NCI-H1930 (cell line): ENCODE results near the gene MMP11.

Experiments used
- DNase-seq, 2 experiments: peaks; one replicate each; lab custom pipeline; 2025; lab: John Stamatoyannopoulos, UW

The MMP11 gene

GRCh38 chr22:23801238-23801821 lies 28.7 kb downstream of the MMP11 start:
- no peak for DNase-seq

GRCh38 chr22:23801886-23802377 lies 29.3 kb downstream of the MMP11 start:
- DNase-seq = no peak

- no peak for DNase-seq
Measured at GRCh38 chr22:23803001-23803819, 30.6 kb downstream of the MMP11 start.

- no peak for DNase-seq
Measured at GRCh38 chr22:23804781-23805291, 32.2 kb downstream of the MMP11 start.

GRCh38 chr22:23806837-23807236 lies 34.2 kb downstream of the MMP11 start:
- no peak for DNase-seq

GRCh38 chr22:23812378-23812777 lies 39.7 kb downstream of the MMP11 start:
- no peak for DNase-seq

- no peak for DNase-seq
Measured at GRCh38 chr22:23815541-23816155, 43.0 kb downstream of the MMP11 start.

- no peak for DNase-seq
Measured at GRCh38 chr22:23816156-23816976, 43.7 kb downstream of the MMP11 start.

- DNase-seq = no peak
Measured at GRCh38 chr22:23817146-23817545, 44.5 kb downstream of the MMP11 start.

- DNase-seq = no peak
Measured at GRCh38 chr22:23818541-23818940, 45.9 kb downstream of the MMP11 start.

GRCh38 chr22:23820748-23821211 lies 48.1 kb downstream of the MMP11 start:
- DNase-seq = no peak

GRCh38 chr22:23822101-23822671 lies 49.5 kb downstream of the MMP11 start:
- DNase-seq = no peak

GRCh38 chr22:23823331-23823791 lies 50.7 kb downstream of the MMP11 start:
- DNase-seq = no peak

- DNase-seq = no peak
Measured at GRCh38 chr22:23824476-23825245, 52.0 kb downstream of the MMP11 start.

GRCh38 chr22:23825246-23825905 lies 52.7 kb downstream of the MMP11 start:
- DNase-seq = no peak

- no peak for DNase-seq
Measured at GRCh38 chr22:23826510-23827350, 54.1 kb downstream of the MMP11 start.

- DNase-seq = no peak
Measured at GRCh38 chr22:23827351-23827995, 54.8 kb downstream of the MMP11 start.
